GM13976 (cell line): ENCODE results near the gene SCO1.
A peak's percentile ranks its signal among the peaks of the same experiment; 100 is the strongest.

Experiments
- DNase-seq: peaks from one replicate; pipeline ENCODE4 v3.0.0; 2012; ENCODE audit warnings: low spot score
- in situ Hi-C: fragments of 300-500 bp; cut with MboI; formaldehyde crosslinking; loops from one replicate; pipeline ENCODE4 v1.12.0; 2022; ENCODE audit warnings: low sequenced_read_pairs, mixed read lengths, inconsistent platforms; ENCODE audit not compliant: unreplicated experiment
- TF ChIP-seq, protein P1 (sequence below): IDR thresholded peaks from 2 replicates; pipeline ENCODE4 v1.5.1; 2012; ENCODE audit warnings: borderline replicate concordance, mild to moderate bottlenecking; ENCODE audit not compliant: insufficient read depth; ENCODE audit errors: extremely low read depth, missing control alignments, control extremely low read depth

The SCO1 gene

DNA sequence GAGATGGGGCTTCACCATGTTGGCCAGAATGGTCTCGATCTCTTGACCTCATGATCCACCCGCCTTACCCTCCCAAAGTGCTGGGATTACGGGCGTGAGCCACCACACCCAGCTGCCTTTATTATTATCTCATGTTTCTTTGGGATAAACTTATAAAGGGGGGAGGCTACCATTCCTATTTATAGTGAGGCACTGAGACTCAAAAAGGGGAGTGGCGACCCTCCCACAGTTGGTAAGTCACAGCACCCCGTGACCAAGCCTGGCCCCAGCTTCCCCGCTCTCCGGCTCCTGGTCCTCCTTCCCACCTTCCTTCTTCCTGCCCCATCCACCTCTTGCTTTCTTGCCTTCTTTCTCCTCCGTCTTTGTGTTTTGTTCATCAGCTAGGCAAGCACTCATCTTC is 45.4 kb downstream of the SCO1 start:
- TF ChIP-seq, protein P1, sequence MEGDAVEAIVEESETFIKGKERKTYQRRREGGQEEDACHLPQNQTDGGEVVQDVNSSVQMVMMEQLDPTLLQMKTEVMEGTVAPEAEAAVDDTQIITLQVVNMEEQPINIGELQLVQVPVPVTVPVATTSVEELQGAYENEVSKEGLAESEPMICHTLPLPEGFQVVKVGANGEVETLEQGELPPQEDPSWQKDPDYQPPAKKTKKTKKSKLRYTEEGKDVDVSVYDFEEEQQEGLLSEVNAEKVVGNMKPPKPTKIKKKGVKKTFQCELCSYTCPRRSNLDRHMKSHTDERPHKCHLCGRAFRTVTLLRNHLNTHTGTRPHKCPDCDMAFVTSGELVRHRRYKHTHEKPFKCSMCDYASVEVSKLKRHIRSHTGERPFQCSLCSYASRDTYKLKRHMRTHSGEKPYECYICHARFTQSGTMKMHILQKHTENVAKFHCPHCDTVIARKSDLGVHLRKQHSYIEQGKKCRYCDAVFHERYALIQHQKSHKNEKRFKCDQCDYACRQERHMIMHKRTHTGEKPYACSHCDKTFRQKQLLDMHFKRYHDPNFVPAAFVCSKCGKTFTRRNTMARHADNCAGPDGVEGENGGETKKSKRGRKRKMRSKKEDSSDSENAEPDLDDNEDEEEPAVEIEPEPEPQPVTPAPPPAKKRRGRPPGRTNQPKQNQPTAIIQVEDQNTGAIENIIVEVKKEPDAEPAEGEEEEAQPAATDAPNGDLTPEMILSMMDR = no peak
- in situ Hi-C loops = no loop called here
- DNase-seq = no peak

DNA sequence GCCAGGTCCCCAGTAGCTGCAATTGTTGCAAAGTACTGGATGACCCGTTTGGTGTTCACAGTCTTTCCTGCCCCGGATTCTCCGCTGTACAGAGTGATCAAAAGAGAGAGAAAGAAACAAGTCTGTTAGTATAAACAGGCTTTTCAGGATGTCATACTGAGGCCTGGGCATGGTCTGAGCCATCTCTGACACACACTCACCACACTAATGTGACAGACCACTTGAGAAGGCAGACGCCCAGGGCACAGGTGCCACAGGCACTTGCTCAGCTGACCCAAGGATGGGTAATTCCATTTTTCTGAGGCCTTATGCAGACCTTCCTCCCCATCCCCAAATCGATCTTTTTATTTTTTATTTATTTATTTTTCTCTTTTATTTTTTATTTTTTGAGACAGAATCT is 47.7 kb downstream of the SCO1 start:
- TF ChIP-seq, protein P1 = no peak
- in situ Hi-C loops = loop anchor here (10.0 kb wide), 1 partner anchor 195 kb away; no protein-coding TSS in a partner anchor
- DNase-seq = no peak

DNA sequence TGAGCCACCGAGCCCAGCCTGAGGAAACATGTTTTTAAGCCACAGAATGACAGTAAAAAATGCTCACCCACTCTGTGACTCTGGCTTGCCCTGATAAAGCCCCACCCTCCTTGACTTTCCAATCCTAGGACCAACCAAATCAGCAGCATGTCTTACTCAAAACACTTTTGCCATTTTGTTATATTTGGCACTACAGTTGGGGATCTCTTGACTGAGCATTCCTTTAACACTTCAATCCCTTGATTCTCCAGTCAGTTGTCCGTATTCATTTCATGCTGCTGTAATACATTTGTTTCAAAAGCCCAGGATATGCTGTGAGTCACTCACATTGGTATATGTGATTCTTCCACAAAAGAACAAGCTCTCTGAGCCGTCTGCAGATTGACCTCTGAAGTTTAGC is 48.4 kb downstream of the SCO1 start:
- in situ Hi-C loops = loop anchor here (10.0 kb wide), 1 partner anchor 196 kb away; no protein-coding TSS in a partner anchor
- TF ChIP-seq, protein P1 = no peak
- DNase-seq = no peak

DNA sequence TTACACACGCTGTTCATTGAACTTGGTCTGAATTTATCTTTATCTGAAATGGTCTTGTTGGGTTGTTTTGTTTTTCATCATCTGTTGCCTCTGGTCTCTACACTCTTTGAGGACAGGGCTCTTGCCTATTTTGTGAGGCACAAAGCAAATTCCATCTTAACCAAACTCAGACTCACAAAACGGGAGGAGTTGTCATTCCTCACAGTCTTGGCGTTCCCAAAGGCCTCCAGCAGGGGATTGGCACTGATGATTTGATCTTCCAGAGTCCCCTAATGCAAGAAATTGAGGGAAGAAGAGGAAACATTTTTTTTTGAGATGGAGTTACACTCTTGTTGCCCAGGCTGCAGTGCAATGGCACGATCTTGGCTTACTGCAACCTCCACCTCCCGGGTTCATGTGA is 49.0 kb downstream of the SCO1 start:
- TF ChIP-seq, protein P1 = no peak
- in situ Hi-C loops = loop anchor here (10.0 kb wide), 1 partner anchor 196 kb away; no protein-coding TSS in a partner anchor
- DNase-seq = no peak

DNA sequence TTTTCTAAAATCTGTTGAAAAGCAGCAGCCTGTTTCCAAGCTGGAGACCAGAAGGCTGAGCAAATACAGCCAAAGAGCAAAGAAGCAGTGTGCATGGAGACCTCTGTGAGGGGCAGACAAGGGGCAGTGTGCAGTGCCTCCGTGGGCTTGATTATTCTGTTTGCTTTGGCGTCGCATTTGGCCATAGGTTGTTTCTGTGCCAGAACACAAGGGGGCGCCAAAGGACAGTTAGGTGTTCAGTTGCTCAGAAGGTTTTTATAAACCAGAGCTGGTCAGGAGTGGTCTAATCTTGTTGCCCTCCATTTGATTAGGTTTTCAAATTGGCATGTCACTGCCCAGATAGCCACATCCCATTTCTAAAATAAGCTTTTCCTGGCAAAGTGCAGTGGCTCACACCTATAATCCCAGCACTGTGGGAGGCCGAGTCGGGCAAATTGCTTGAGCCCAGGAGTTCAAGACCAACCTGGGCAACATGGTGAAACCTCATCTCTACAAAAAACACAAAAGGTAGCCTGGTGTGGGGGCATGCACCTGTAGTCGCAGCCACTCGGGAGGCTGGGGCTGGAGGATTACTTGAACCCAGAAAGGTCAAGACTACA is 50.8 kb downstream of the SCO1 start:
- TF ChIP-seq, protein P1 = peak; percentile 87
- in situ Hi-C loops = loop anchor here (10.0 kb wide), 1 partner anchor 198 kb away; no protein-coding TSS in a partner anchor
- DNase-seq = peak; percentile 75

DNA sequence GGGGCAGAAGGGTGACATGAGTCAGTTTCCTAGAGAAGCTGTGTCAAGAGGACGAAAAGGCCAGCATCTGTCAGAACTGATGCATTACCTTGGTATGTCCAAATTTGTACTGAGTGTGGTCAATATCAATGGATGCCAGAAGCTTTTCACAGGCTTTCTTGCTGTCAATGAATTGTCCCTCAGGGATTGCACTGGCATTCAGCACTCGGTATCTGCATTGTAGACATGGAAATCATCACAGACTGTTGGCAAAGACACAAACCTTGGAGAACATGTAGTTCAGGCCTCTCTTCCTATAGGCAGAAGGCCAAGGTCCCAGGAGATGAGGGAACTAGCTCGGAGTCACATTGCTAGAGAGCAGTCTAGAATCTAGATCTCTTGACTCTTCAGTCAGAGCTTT is 56.9 kb downstream of the SCO1 start:
- TF ChIP-seq, protein P1 = no peak
- in situ Hi-C loops = loop anchor here (10.0 kb wide), 1 partner anchor 204 kb away; no protein-coding TSS in a partner anchor

DNA sequence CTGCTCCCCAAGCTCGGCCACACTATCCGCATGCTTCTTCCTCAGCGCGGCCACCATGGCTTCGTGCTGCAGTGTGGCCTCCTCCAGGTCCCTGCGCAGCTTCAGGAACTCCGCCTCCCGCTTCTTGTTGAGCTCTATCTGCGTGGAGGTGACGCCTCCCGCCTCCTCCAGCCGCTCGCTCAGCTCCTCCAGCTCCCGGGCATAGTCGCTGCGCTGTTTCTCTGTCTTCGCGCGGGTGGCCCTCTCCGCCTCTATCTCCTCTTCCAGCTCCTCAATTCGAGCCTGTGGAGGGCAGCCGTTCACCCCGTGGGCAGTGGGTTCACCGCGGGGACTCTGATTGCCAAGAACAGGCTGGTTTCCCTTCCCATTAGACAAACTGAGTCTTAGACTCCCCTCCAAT is 59.2 kb downstream of the SCO1 start:
- DNase-seq = no peak
- in situ Hi-C loops = no loop called here
- TF ChIP-seq, protein P1 = no peak

More for the DNA sequence above, 56.9 kb downstream of the SCO1 start:
- DNase-seq = no peak
